ENCODE results near the gene PDCL2. TPM values are rescaled to one million over a fixed set of nuclear protein-coding genes. Genes with fewer than 3 reads are reported as not detected.

PDCL2 gene
- total and polyA plus RNA-seq, 9 of the 15 experiments (the other 6 are each of a cell fraction or from before 2014, with no cell fraction given), result 0.62 to 2.5 (median 1.2) TPM

- TF ChIP-seq STAT6 (CRISPR knock-in tag; IDR thresholded peaks at IDR 0.05), result no peak
- TF ChIP-seq, protein P1, sequence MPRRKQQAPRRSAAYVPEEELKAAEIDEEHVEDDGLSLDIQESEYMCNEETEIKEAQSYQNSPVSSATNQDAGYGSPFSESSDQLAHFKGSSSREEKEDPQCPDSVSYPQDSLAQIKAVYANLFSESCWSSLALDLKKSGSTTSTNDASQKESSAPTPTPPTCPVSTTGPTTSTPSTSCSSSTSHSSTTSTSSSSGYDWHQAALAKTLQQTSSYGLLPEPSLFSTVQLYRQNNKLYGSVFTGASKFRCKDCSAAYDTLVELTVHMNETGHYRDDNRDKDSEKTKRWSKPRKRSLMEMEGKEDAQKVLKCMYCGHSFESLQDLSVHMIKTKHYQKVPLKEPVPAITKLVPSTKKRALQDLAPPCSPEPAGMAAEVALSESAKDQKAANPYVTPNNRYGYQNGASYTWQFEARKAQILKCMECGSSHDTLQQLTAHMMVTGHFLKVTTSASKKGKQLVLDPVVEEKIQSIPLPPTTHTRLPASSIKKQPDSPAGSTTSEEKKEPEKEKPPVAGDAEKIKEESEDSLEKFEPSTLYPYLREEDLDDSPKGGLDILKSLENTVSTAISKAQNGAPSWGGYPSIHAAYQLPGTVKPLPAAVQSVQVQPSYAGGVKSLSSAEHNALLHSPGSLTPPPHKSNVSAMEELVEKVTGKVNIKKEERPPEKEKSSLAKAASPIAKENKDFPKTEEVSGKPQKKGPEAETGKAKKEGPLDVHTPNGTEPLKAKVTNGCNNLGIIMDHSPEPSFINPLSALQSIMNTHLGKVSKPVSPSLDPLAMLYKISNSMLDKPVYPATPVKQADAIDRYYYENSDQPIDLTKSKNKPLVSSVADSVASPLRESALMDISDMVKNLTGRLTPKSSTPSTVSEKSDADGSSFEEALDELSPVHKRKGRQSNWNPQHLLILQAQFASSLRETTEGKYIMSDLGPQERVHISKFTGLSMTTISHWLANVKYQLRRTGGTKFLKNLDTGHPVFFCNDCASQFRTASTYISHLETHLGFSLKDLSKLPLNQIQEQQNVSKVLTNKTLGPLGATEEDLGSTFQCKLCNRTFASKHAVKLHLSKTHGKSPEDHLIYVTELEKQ (CRISPR knock-in tag; IDR thresholded peaks at IDR 0.05), result no peak
- peak; percentile 86 for TF ChIP-seq CTBP1 (IDR thresholded peaks at IDR 0.05; ENCODE audit: borderline replicate concordance)
- no peak for TF ChIP-seq TAF7 (tag; IDR thresholded peaks at IDR 0.05)
- TF ChIP-seq TAL1 (IDR thresholded peaks at IDR 0.05), result no peak
- TF ChIP-seq IRF2 (CRISPR knock-in tag; IDR thresholded peaks at IDR 0.05), result no peak
- peak; percentile 25 for TF ChIP-seq POLR2B (IDR thresholded peaks at IDR 0.05; ENCODE audit: low read depth, partially characterized antibody)
- TF ChIP-seq, protein P2, sequence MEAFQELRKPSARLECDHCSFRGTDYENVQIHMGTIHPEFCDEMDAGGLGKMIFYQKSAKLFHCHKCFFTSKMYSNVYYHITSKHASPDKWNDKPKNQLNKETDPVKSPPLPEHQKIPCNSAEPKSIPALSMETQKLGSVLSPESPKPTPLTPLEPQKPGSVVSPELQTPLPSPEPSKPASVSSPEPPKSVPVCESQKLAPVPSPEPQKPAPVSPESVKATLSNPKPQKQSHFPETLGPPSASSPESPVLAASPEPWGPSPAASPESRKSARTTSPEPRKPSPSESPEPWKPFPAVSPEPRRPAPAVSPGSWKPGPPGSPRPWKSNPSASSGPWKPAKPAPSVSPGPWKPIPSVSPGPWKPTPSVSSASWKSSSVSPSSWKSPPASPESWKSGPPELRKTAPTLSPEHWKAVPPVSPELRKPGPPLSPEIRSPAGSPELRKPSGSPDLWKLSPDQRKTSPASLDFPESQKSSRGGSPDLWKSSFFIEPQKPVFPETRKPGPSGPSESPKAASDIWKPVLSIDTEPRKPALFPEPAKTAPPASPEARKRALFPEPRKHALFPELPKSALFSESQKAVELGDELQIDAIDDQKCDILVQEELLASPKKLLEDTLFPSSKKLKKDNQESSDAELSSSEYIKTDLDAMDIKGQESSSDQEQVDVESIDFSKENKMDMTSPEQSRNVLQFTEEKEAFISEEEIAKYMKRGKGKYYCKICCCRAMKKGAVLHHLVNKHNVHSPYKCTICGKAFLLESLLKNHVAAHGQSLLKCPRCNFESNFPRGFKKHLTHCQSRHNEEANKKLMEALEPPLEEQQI (IDR thresholded peaks at IDR 0.05), result no peak
- TF ChIP-seq ZFP1 (CRISPR knock-in tag; IDR thresholded peaks at IDR 0.05), result no peak
- peak; percentile 46 for TF ChIP-seq L3MBTL2 (IDR thresholded peaks at IDR 0.05)
- no peak for TF ChIP-seq IRF1 (CRISPR knock-in tag; IDR thresholded peaks at IDR 0.05; ENCODE audit: borderline replicate concordance)
- TF ChIP-seq ZNF717 (CRISPR knock-in tag; IDR thresholded peaks at IDR 0.05), result no peak
- TF ChIP-seq MXI1 (IDR thresholded peaks at IDR 0.05; ENCODE audit: low read depth, low read length), result no peak
- no peak for TF ChIP-seq MCM3 (IDR thresholded peaks at IDR 0.05)
- no peak for TF ChIP-seq NUFIP1 (IDR thresholded peaks at IDR 0.05; ENCODE audit: partially characterized antibody)
- TF ChIP-seq TEAD4 (IDR thresholded peaks at IDR 0.05; ENCODE audit: low read length), result no peak
- no peak for TF ChIP-seq TEAD4 (CRISPR knock-in tag; IDR thresholded peaks at IDR 0.05; ENCODE audit: borderline replicate concordance)
- TF ChIP-seq, protein P3, sequence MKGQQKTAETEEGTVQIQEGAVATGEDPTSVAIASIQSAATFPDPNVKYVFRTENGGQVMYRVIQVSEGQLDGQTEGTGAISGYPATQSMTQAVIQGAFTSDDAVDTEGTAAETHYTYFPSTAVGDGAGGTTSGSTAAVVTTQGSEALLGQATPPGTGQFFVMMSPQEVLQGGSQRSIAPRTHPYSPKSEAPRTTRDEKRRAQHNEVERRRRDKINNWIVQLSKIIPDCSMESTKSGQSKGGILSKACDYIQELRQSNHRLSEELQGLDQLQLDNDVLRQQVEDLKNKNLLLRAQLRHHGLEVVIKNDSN (CRISPR knock-in tag; IDR thresholded peaks at IDR 0.05), result no peak; the same call in 1 of the 2 replicates
Measured at GRCh38 chr4:55635741-55636655, 44.0 kb upstream of the PDCL2 start, which contains the start of gene NMU (continued).

All from K562 (cell line).